B cell (primary cell): ENCODE measurements around the gene RFC2. TPM values are rescaled to one million over a fixed set of nuclear protein-coding genes. Genes with fewer than 3 reads are reported as not detected.

Source experiments
- ATAC-seq: fragments of 200-7000 bp; cut with Tn5 transposase; one replicate; pipeline ENCODE4 v1.10.0; 2021; ENCODE audit warnings: low read depth, mild to moderate bottlenecking, moderate number of reproducible peaks, moderate library complexity
- CTCF ChIA-PET: fragments of 350-600 bp; sonication (Branson Sonifier 250); formaldehyde crosslinking; loops from one replicate; lab custom pipeline; 2021; ENCODE audit warnings: antibody characterized with exemption, inconsistent platforms; lab: Charles Lee
- POLR2A ChIA-PET: fragments of 350-600 bp; sonication (Branson Sonifier 250); formaldehyde crosslinking; loops from one replicate; lab custom pipeline; 2021; ENCODE audit warnings: antibody characterized with exemption; lab: Charles Lee
- DNase-seq: peaks from one replicate; pipeline ENCODE4 v3.0.0; 2013
- H2AFZ ChIP-seq: 2 replicates; pipeline ENCODE4 v1.6.1; 2012; ENCODE audit warnings: mild to moderate bottlenecking, low read depth, low read length; ENCODE audit not compliant: insufficient read depth, poor library complexity, severe bottlenecking
- H3K27ac ChIP-seq, 2 donors: 1 replicate in 1 of 2; 2 replicates in 1 of 2; pipeline ENCODE4 v1.5.1; 2012 to 2013; ENCODE audit warnings: low read length in 2 of 2, mild to moderate bottlenecking in 2 of 2, moderate library complexity in 1 of 2
- H3K27me3 ChIP-seq, 4 experiments: fragments of 200-600 bp in 1 of 4; sonication (generic) in 1 of 4; replicated peaks in 1 of 4; 1 replicate in 2 of 4; 2 replicates in 2 of 4; pipeline versions ENCODE4 v1.6.1 to v1.7.0; 2013 to 2016; ENCODE audit warnings: low read length in 3 of 4, mild to moderate bottlenecking in 2 of 4, mixed read lengths in 1 of 4, moderate library complexity in 1 of 4; ENCODE audit not compliant: insufficient read depth in 4 of 4, control insufficient read depth in 3 of 4; ENCODE audit errors: control extremely low read depth in 1 of 4
- H3K36me3 ChIP-seq, 2 experiments: replicated peaks in 1 of 2; 1 replicate in 1 of 2; 2 replicates in 1 of 2; pipeline versions ENCODE4 v1.6.1 to v1.7.1; 2013; ENCODE audit warnings: low read length in 1 of 2; ENCODE audit not compliant: insufficient read depth in 2 of 2, control insufficient read depth in 1 of 2; ENCODE audit errors: control extremely low read depth in 1 of 2, extremely low read depth in 1 of 2
- H3K4me1 ChIP-seq, 2 donors: fragments of 200-600 bp in 1 of 2; sonication (generic) in 1 of 2; 1 replicate in 1 of 2; 2 replicates in 1 of 2; pipeline versions ENCODE4 v1.5.1 to v1.6.1; 2013 to 2017; ENCODE audit warnings: low read length in 2 of 2; ENCODE audit not compliant: control insufficient read depth in 2 of 2, insufficient read depth in 2 of 2
- H3K4me2 ChIP-seq: replicated peaks from 2 replicates; pipeline ENCODE3; 2012; ENCODE audit warnings: mild to moderate bottlenecking, low read depth, low read length; ENCODE audit not compliant: poor library complexity, severe bottlenecking
- H3K4me3 ChIP-seq, 5 experiments: fragments of 200-600 bp in 1 of 5; sonication (generic) in 1 of 5; 1 replicate in 3 of 5; 2 replicates in 2 of 5; pipeline versions ENCODE4 v1.5.1 to v1.7.0; 2011 to 2016; ENCODE audit warnings: low read length in 4 of 5, mild to moderate bottlenecking in 4 of 5, low read depth in 2 of 5, control low read depth in 1 of 5, moderate library complexity in 1 of 5; ENCODE audit not compliant: insufficient read depth in 1 of 5; ENCODE audit errors: control extremely low read depth in 1 of 5, extremely low read depth in 1 of 5
- H3K79me2 ChIP-seq: fragments of 200-600 bp; sonication (generic); one replicate; pipeline ENCODE4 v1.6.0; 2016; ENCODE audit warnings: low read length; ENCODE audit not compliant: control insufficient read depth, insufficient read depth
- H3K9ac ChIP-seq: fragments of 200-600 bp; sonication (generic); 2 replicates; pipeline ENCODE4 v1.6.1; 2017; ENCODE audit warnings: mild to moderate bottlenecking, low read length, moderate library complexity
- H3K9me3 ChIP-seq, 3 donors: one replicate each; pipeline versions ENCODE4 v1.6.1 to v1.7.1; 2013; ENCODE audit warnings: low read length in 2 of 3; ENCODE audit not compliant: control insufficient read depth in 2 of 3, insufficient read depth in 1 of 3; ENCODE audit errors: control extremely low read depth in 1 of 3
- H4K20me1 ChIP-seq: 2 replicates; pipeline ENCODE4 v1.6.0; 2012; ENCODE audit warnings: mild to moderate bottlenecking, low read length; ENCODE audit not compliant: insufficient read depth, control insufficient read depth, poor library complexity, severe bottlenecking
- H3K27ac Mint-ChIP-seq: one replicate; pipeline ENCODE4 v1.8.0; 2021; ENCODE audit warnings: mixed read lengths
- H3K27me3 Mint-ChIP-seq: one replicate; pipeline ENCODE4 v1.8.0; 2021; ENCODE audit warnings: mixed read lengths
- H3K4me1 Mint-ChIP-seq: one replicate; pipeline ENCODE4 v1.8.0; 2021; ENCODE audit warnings: mixed read lengths
- H3K4me3 Mint-ChIP-seq: one replicate; pipeline ENCODE4 v1.8.0; 2021; ENCODE audit warnings: mixed read lengths
- H3K9me3 Mint-ChIP-seq: one replicate; pipeline ENCODE4 v1.8.0; 2022; ENCODE audit warnings: mixed read lengths; ENCODE audit not compliant: insufficient read depth
- CTCF ChIP-seq: fragments of 200-600 bp; IDR thresholded peaks from one replicate; pipeline ENCODE4 v1.8.0; 2022; ENCODE audit warnings: antibody characterized with exemption, mild to moderate bottlenecking
- EZH2 ChIP-seq: IDR thresholded peaks from 2 replicates; pipeline ENCODE4 v1.6.1; 2012; ENCODE audit warnings: borderline replicate concordance, low read depth, mild to moderate bottlenecking, moderate library complexity, low read length; ENCODE audit not compliant: insufficient read depth, poor library complexity, severe bottlenecking
- WGBS: methylation state at CpG from one replicate; pipeline ENCODE4 v1.1.5; 2013; ENCODE audit warnings: missing lambda C conversion rate; ENCODE audit not compliant: insufficient coverage; 5-methylcytosine and 5-hydroxymethylcytosine counted together
- intact Hi-C: fragments of 100-400 bp; cut with micrococcal nuclease; formaldehyde crosslinking; loops from one replicate; pipeline ENCODE4 v1.10.0; 2022
- polyA plus RNA-seq: library from polyadenylated mRNA; depleted of rRNA; stranded (reverse); fragments of >200 nt; gene quantifications from 2 replicates; pipeline ENCODE4 v1.2.3, GENCODE V29; 2012
- total RNA-seq, 2 donors: library from RNA; stranded (reverse); fragments of 120-200 nt in 1 of 2; gene quantifications; 1 replicate in 1 of 2; 2 replicates in 1 of 2; pipeline versions ENCODE4 v1.2.3 to v1.2.4, GENCODE V29; 2013 to 2022

RFC2 gene
- total and polyA plus RNA-seq, 2 donors (not counting 1 experiment from before 2014, with no cell fraction given): 20.2 to 36.4 TPM

- no peak for ATAC-seq
- ChIA-PET CTCF (interaction anchor here (0.6 to 2.4 kb wide), 3 partner anchors 13 to 132 kb away, joined by 3 to 12 read pairs (median 3); no protein-coding TSS in a partner anchor), POLR2A (interaction anchor here (0.8 kb wide), 1 partner anchor 26 kb away, joined by 3 read pairs; no protein-coding TSS in a partner anchor)
- Mint-ChIP-seq H3K27me3 (no peaks in the 10 kb centered on the region), H3K9me3 (no peaks in the 10 kb centered on the region), H3K27ac (no peak overlapping the region), H3K4me1 (peaks cover 15% of the 10 kb centered on the region), H3K4me3 (no peak overlapping the region)
- H3K27me3 ChIP-seq: no peaks in the 10 kb centered on the region
- no peak overlapping the region for H2AFZ ChIP-seq
- H4K20me1 ChIP-seq: peaks cover 1% of the 10 kb centered on the region
- intact Hi-C loops: no loop called here
- no peak overlapping the region for H3K27ac ChIP-seq
- TF ChIP-seq CTCF: no peak
- no peak for TF ChIP-seq EZH2
- 98% methylated on average over 9 of the region's 19 CpGs for WGBS
- H3K4me1 ChIP-seq: peaks cover 10 to 13% of the 10 kb centered on the region in 2 donors
- no peak overlapping the region for H3K4me3 ChIP-seq
- H3K9me3 ChIP-seq: no peaks in the 10 kb centered on the region
- no peak for DNase-seq
- peaks cover 8% of the 10 kb centered on the region for H3K79me2 ChIP-seq
- H3K9ac ChIP-seq: no peak overlapping the region
- peaks cover 0 to 4% of the 10 kb centered on the region in 2 experiments for H3K36me3 ChIP-seq
- no peak overlapping the region for H3K4me2 ChIP-seq
Observed at GRCh38 chr7:74199551-74200355, 54.4 kb downstream of the RFC2 start.
